Myometrial cell (primary cell): ENCODE data around the gene CECR2. TPM values are rescaled to one million over a fixed set of nuclear protein-coding genes. Genes with fewer than 3 reads are reported as not detected.

Experiments used
- total RNA-seq: library from RNA; depleted of rRNA; stranded (reverse); fragments of >200 nt; gene quantifications from 2 replicates; pipeline ENCODE4 v1.2.3, GENCODE V29; 2015

CECR2 gene
- under 0.01 and 0.58 TPM in 2 replicates for total RNA-seq

GRCh38 chr22:17369439-17370025 lies at the start of gene CECR2:
CECR2 (plus strand) TSS chr22:17369460; CDS start chr22:17369784, 324 bp downstream.

DNA sequence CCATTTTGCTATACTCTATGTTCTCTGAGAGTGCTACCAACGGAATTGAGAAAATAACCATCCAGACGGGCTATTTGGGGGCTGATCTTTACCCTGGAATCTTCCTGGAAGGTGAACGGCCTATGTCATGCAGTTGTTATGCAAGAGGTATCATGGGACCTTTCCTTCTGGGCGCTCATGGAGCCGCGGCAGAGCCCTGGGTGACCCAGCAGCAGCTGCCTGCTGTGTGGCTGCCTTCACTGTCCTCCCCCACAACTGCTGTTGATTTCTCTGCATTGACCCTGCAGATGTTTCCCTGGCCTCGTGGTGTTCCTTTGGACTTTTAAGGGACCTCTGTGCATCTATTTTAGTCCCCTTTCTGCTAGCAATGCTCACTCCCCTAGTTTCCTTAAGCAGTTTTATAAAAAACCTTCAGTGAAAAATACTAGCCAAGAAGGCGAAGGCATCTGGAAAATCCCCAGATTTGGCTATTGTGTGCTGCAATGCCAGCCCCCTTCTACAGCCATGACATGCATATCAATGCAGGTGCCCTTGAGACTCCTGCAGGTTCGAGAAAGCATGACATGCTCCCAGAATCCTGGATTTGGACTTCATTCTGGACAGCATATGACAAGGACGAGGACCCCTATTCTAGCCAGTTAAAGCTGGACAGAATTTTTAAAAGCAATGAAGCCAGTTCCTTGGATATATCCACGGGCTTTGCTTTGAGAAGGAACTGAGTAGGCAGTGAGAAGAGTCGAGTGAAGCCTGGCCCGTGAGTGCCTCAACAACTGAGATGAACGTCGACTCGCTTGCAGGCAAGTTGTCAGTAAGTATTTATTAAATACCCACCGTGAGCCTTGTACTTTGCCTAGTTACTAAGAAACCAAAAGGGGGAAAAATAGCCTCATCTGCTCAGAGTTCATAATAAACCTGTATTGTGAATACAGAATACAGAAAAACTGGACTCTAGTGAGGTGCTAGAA lies 193.9 kb downstream of the CECR2 start, which contains the start of gene SLC25A18:
Gene SLC25A18 (plus strand): TSS at position 593 of the 965 bp plus-strand sequence. CDS start 16,447 bp downstream, outside the sequence.

Other genes with a start within 250 kb of the CECR2 start
- under 0.01 and 0.35 TPM in 2 replicates for gene TMEM121B, start 248.1 kb upstream of the CECR2 start, total RNA-seq
- gene HDHD5, start 210.2 kb upstream of the CECR2 start, total RNA-seq = 34.3 and 34.4 TPM in 2 replicates
- gene ADA2, start 150.0 kb upstream of the CECR2 start, total RNA-seq = 5.8 and 8.9 TPM in 2 replicates
- gene SLC25A18, start 194.0 kb downstream of the CECR2 start, total RNA-seq = 1.4 and 2.5 TPM in 2 replicates